ENCODE results near the gene FBXL13. TPM values are rescaled to one million over a fixed set of nuclear protein-coding genes. Genes with fewer than 3 reads are reported as not detected.

FBXL13 gene
- total RNA-seq, result 0.21 and 0.72 TPM in 2 replicates

DNA sequence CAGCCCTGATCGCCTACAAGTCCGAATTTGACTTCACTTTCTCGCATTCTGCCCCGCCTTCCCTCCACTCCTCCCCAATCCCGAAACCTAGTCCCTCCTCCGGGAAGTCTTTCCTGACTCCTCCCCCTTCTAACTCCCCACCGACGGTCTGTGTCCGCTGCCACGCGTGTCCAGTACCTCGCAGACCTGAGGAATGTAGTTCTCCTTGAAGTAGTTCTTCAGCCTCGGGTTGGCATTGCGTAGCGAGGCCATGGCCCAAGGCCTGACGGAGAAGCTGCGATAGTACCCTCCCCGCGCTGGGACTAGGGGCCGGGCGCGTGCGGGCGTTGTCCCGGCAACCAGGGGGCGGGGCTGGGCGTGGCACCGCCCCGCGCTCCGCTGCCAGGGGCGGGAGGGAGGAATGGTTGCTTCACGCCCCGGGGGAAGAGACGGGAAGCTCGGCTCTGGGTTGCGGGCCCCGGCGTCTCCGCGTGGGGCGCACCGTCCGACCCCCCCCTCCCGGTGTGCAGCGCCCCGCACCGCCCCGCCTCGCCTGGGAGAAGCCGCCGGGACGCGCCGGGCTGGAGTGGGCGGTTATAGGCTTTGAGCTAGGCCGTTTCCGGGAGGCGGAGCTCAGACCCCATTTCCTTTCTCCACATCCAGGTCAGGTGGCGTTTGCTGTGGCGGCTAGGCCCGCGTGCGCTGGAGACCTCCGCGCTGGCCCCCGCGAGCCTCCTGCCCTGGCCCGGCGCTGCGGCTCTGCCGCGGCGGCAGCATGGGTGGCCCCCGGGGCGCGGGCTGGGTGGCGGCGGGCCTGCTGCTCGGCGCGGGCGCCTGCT lies at the start of gene FBXL13, which contains the start of gene ARMC10:
Gene FBXL13, minus strand, starts transcription at position 278 of the 818 bp plus-strand sequence.
Gene ARMC10, plus strand, starts transcription at position 622 of the 818 bp plus-strand sequence. Its CDS starts 133 bp downstream, at position 755.

DNA sequence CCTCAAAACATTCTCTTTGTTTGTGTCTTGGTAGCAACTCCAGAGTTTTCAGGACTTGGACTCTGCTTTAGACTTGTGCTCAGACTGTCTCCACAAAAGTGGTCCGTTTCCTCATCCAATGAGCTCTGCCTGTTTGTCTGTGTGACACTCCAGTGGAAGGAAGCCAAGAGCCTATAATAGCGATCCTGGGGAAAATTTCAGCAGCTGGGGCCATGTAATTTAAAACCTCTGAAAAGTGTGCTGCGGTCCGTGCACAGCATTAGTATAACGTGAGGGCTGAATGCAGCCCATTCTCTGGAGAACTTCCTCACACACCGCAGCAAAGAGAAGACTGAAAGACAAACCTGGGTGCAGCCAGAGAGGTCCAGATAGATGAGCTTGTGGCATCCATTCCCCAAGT lies 161.9 kb downstream of the FBXL13 start, which contains the start of gene LRRC17:
Gene LRRC17, plus strand, starts transcription at position 259 of the 400 bp plus-strand sequence. CDS start 20,914 bp downstream, outside the sequence.

Other genes with a start within 250 kb of the FBXL13 start
- 0.72 and 1.9 TPM in 2 replicates for gene LRRC17, start 161.8 kb downstream of the FBXL13 start, total RNA-seq
- gene ARMC10, start 344 bp upstream of the FBXL13 start, total RNA-seq, result 59.3 and 66.7 TPM in 2 replicates
- gene NAPEPLD, start 74.3 kb upstream of the FBXL13 start, total RNA-seq, result 4.0 and 5.8 TPM in 2 replicates
- gene PMPCB, start 222.6 kb upstream of the FBXL13 start, total RNA-seq, result 42.9 and 48.8 TPM in 2 replicates

All from tracheal epithelial cell (primary cell).